Caco-2 (cell line): ENCODE data around the gene SERPINA7. TPM values are rescaled to one million over a fixed set of nuclear protein-coding genes. Genes with fewer than 3 reads are reported as not detected.
A peak's percentile ranks its signal among the peaks of the same experiment; 100 is the strongest.

ENCODE experiments used
- BruUV-seq: library from RNA; stranded (reverse); fragments of 400-500 nt; replicated peaks from 2 replicates; lab custom pipeline; 2021; lab: Mats Ljungman, UMichigan
- CTCF ChIA-PET: fragments of 300-600 bp; sonication (Branson Sonifier 250); formaldehyde crosslinking; loops from one replicate; lab custom pipeline; 2022; ENCODE audit warnings: antibody characterized with exemption; lab: Charles Lee
- POLR2A ChIA-PET: fragments of 300-600 bp; sonication (Branson Sonifier 250); formaldehyde crosslinking; loops from one replicate; lab custom pipeline; 2022; ENCODE audit warnings: antibody characterized with exemption; lab: Charles Lee
- DNase-seq, 2 experiments: peaks; one replicate each; pipeline versions ENCODE4 v3.0.0 to v3.0.0-alpha.2; 2020 to 2022
- H3K27me3 ChIP-seq: replicated peaks from 2 replicates; pipeline ENCODE4 v1.6.0; 2011; ENCODE audit warnings: low read length; ENCODE audit not compliant: control insufficient read depth, insufficient read depth
- H3K36me3 ChIP-seq: 2 replicates; pipeline ENCODE4 v1.5.1; 2011; ENCODE audit warnings: low read length; ENCODE audit not compliant: control insufficient read depth, insufficient read depth
- H3K4me1 ChIP-seq: fragments of 250-450 bp; sonication (Bioruptor Pico); 2 replicates; pipeline ENCODE4 v1.5.1; 2020; ENCODE audit warnings: mild to moderate bottlenecking
- H3K4me3 ChIP-seq: 2 replicates; pipeline ENCODE4 v1.5.1; 2011; ENCODE audit warnings: low read depth, mild to moderate bottlenecking, control low read depth, low read length
- H3K9me3 ChIP-seq: fragments of 250-450 bp; sonication (Bioruptor Pico); 2 replicates; pipeline ENCODE4 v1.5.1; 2020; ENCODE audit warnings: mild to moderate bottlenecking, moderate library complexity
- H3K27ac Mint-ChIP-seq: one replicate; pipeline ENCODE4 v1.8.0; 2022; ENCODE audit warnings: mixed read lengths; ENCODE audit not compliant: unreplicated experiment
- H3K27me3 Mint-ChIP-seq: one replicate; pipeline ENCODE4 v1.8.0; 2022; ENCODE audit warnings: mixed read lengths; ENCODE audit not compliant: insufficient read depth, unreplicated experiment
- H3K36me3 Mint-ChIP-seq: one replicate; pipeline ENCODE4 v1.8.0; 2022; ENCODE audit warnings: mild to moderate bottlenecking, mixed read lengths; ENCODE audit not compliant: insufficient read depth, unreplicated experiment
- H3K4me1 Mint-ChIP-seq: one replicate; pipeline ENCODE4 v1.8.0; 2022; ENCODE audit warnings: low read depth, mixed read lengths; ENCODE audit not compliant: unreplicated experiment
- H3K4me3 Mint-ChIP-seq: one replicate; pipeline ENCODE4 v1.8.0; 2022; ENCODE audit warnings: mild to moderate bottlenecking, moderate library complexity, mixed read lengths; ENCODE audit not compliant: unreplicated experiment
- H3K9me3 Mint-ChIP-seq: one replicate; pipeline ENCODE4 v1.8.0; 2022; ENCODE audit warnings: mixed read lengths; ENCODE audit not compliant: unreplicated experiment
- CTCF ChIP-seq, 2 experiments: fragments of 200-600 bp in 1 of 2; IDR thresholded peaks; 1 replicate in 1 of 2; 2 replicates in 1 of 2; pipeline versions ENCODE4 v1.5.1 to v1.8.0; 2011 to 2022; ENCODE audit warnings: antibody characterized with exemption in 1 of 2, control low read depth in 1 of 2, inconsistent platforms in 1 of 2, low read depth in 1 of 2, low read length in 1 of 2, mild to moderate bottlenecking in 1 of 2, moderate library complexity in 1 of 2; ENCODE audit not compliant: insufficient read depth in 1 of 2, severe bottlenecking in 1 of 2, unreplicated experiment in 1 of 2
- intact Hi-C: fragments of 100-400 bp; cut with micrococcal nuclease; formaldehyde crosslinking; loops from one replicate; pipeline ENCODE4 v1.10.0; 2022; ENCODE audit not compliant: unreplicated experiment
- total RNA-seq: library from RNA; stranded (reverse); gene quantifications from 2 replicates; pipeline ENCODE4 v1.2.3, GENCODE V29; 2022

SERPINA7 gene
- total RNA-seq, 1 experiment from 2014 or later: not detected

GRCh38 chrX:106042296-106042695, 3.8 kb upstream of the SERPINA7 start:
- Mint-ChIP-seq H3K4me1 (peaks cover 9% of the 10 kb centered on the region), H3K9me3 (no peaks in the 10 kb centered on the region), H3K36me3 (no peaks in the 10 kb centered on the region), H3K27ac (no peak overlapping the region), H3K4me3 (no peak overlapping the region), H3K27me3 (no peaks in the 10 kb centered on the region)
- DNase-seq: no peak
- no peaks in the 10 kb centered on the region for H3K27me3 ChIP-seq
- H3K36me3 ChIP-seq: no peaks in the 10 kb centered on the region
- H3K9me3 ChIP-seq: no peaks in the 10 kb centered on the region
- no peak for TF ChIP-seq CTCF (IDR thresholded peaks at IDR 0.05; ENCODE audit: insufficient read depth in 1 of 2, low read depth in 1 of 2, low read length in 1 of 2, severe bottlenecking in 1 of 2, unreplicated experiment in 1 of 2)
- H3K4me1 ChIP-seq: no peaks in the 10 kb centered on the region
- intact Hi-C loops: no loop called here
- no peak overlapping the region for H3K4me3 ChIP-seq
- BruUV-seq: no TSS peak
- ChIA-PET POLR2A (no interaction called here), CTCF (no interaction called here)

- Histone ChIP-seq H3K4me1 (no peaks in the 10 kb centered on the region), H3K9me3 (no peaks in the 10 kb centered on the region), H3K4me3 (no peak overlapping the region), H3K27me3 (no peaks in the 10 kb centered on the region), H3K36me3 (no peaks in the 10 kb centered on the region)
- H3K36me3 Mint-ChIP-seq: no peaks in the 10 kb centered on the region
- peaks cover 9% of the 10 kb centered on the region for H3K4me1 Mint-ChIP-seq
- H3K27ac Mint-ChIP-seq: no peak overlapping the region
- no peaks in the 10 kb centered on the region for H3K27me3 Mint-ChIP-seq
- no peak for TF ChIP-seq CTCF (IDR thresholded peaks at IDR 0.05; ENCODE audit: insufficient read depth in 1 of 2, low read depth in 1 of 2, low read length in 1 of 2, severe bottlenecking in 1 of 2, unreplicated experiment in 1 of 2)
- H3K9me3 Mint-ChIP-seq: no peaks in the 10 kb centered on the region
- no peak for DNase-seq
- POLR2A ChIA-PET: no interaction called here
- CTCF ChIA-PET: no interaction called here
- H3K4me3 Mint-ChIP-seq: no peak overlapping the region
- intact Hi-C loops: loop anchor here (1.0 kb wide), 1 partner anchor 66 kb away; no protein-coding TSS in a partner anchor
- BruUV-seq: no TSS peak
These were observed 2.3 kb upstream of the SERPINA7 start for GRCh38 chrX:106040861-106041260.

- H3K9me3 Mint-ChIP-seq: no peaks in the 10 kb centered on the region
These were observed 1.4 kb upstream of the SERPINA7 start for GRCh38 chrX:106039920-106040319.

More at GRCh38 chrX:106039920-106040319, 1.4 kb upstream of the SERPINA7 start:
- peaks cover 9% of the 10 kb centered on the region for H3K4me1 Mint-ChIP-seq
- intact Hi-C loops: loop anchor here (1.0 to 5.0 kb wide), 2 partner anchors 65 to 132 kb away; no protein-coding TSS in a partner anchor
- Histone ChIP-seq H3K4me1 (no peaks in the 10 kb centered on the region), H3K36me3 (no peaks in the 10 kb centered on the region), H3K27me3 (no peaks in the 10 kb centered on the region), H3K4me3 (no peak overlapping the region), H3K9me3 (no peaks in the 10 kb centered on the region)
- TF ChIP-seq CTCF (IDR thresholded peaks at IDR 0.05; ENCODE audit: insufficient read depth in 1 of 2, low read depth in 1 of 2, low read length in 1 of 2, severe bottlenecking in 1 of 2, unreplicated experiment in 1 of 2): peak in 1 of 2 experiments; percentile 45
- H3K27me3 Mint-ChIP-seq: peaks cover 3% of the 10 kb centered on the region
- H3K4me3 Mint-ChIP-seq: no peak overlapping the region
- BruUV-seq: no TSS peak
- no peak overlapping the region for H3K27ac Mint-ChIP-seq
- CTCF ChIA-PET: interaction anchor here (1.2 kb wide), 1 partner anchor 64 kb away, joined by 3 read pairs; no protein-coding TSS in a partner anchor
- DNase-seq: peak in 1 of 2 experiments; percentile 3
- POLR2A ChIA-PET: no interaction called here
- H3K36me3 Mint-ChIP-seq: no peaks in the 10 kb centered on the region
